WTC11 (cell line): Measurements from ENCODE around the gene PSMF1. TPM values are rescaled to one million over a fixed set of nuclear protein-coding genes. Genes with fewer than 3 reads are reported as not detected.

Source experiments
- ATAC-seq: fragments of 200-7000 bp; cut with Tn5 transposase; 2 replicates; pipeline ENCODE4 v1.10.0; 2021; ENCODE audit warnings: mild to moderate bottlenecking, moderate library complexity
- CTCF ChIA-PET: fragments of 300-600 bp; sonication (Branson Sonifier 250); formaldehyde crosslinking; loops from one replicate; lab custom pipeline; 2021; ENCODE audit warnings: antibody characterized with exemption; lab: Charles Lee
- POLR2A ChIA-PET: fragments of 350-600 bp; sonication (Branson Sonifier 250); formaldehyde crosslinking; loops from one replicate; lab custom pipeline; 2021; ENCODE audit warnings: antibody characterized with exemption; lab: Charles Lee
- DNase-seq: peaks from one replicate; pipeline ENCODE4 v3.0.0; 2021; ENCODE audit warnings: low spot score
- H3K27ac Mint-ChIP-seq: 2 replicates; pipeline ENCODE4 v1.8.0; 2021; ENCODE audit warnings: mixed read lengths
- H3K27me3 Mint-ChIP-seq: 2 replicates; pipeline ENCODE4 v1.8.0; 2021; ENCODE audit warnings: low read depth, mild to moderate bottlenecking, moderate library complexity, mixed read lengths
- H3K36me3 Mint-ChIP-seq: 2 replicates; pipeline ENCODE4 v1.8.0; 2021; ENCODE audit warnings: mixed read lengths
- H3K4me1 Mint-ChIP-seq: 2 replicates; pipeline ENCODE4 v1.8.0; 2022; ENCODE audit warnings: mixed read lengths
- H3K4me3 Mint-ChIP-seq: 2 replicates; pipeline ENCODE4 v1.8.0; 2021; ENCODE audit warnings: mild to moderate bottlenecking, moderate library complexity, mixed read lengths
- H3K9me3 Mint-ChIP-seq: 2 replicates; pipeline ENCODE4 v1.8.0; 2021; ENCODE audit warnings: mixed read lengths
- CREM ChIP-seq: sonication (generic); formaldehyde crosslinking; IDR thresholded peaks from 2 replicates; pipeline ENCODE4 v1.8.1; 2022; ENCODE audit warnings: mild to moderate bottlenecking, missing genetic modification reagents, moderate library complexity
- CTCF ChIP-seq: fragments of 200-600 bp; IDR thresholded peaks from 2 replicates; pipeline ENCODE4 v1.8.0; 2022; ENCODE audit warnings: antibody characterized with exemption
- E2F5 ChIP-seq: sonication (generic); formaldehyde crosslinking; IDR thresholded peaks from 2 replicates; pipeline ENCODE4 v1.8.1; 2022; ENCODE audit warnings: mild to moderate bottlenecking, moderate library complexity, missing genetic modification reagents
- GRHL2 ChIP-seq: fragments of 250-450 bp; sonication (Bioruptor Pico); IDR thresholded peaks from 2 replicates; pipeline ENCODE4 v1.8.0; 2022; ENCODE audit warnings: mild to moderate bottlenecking, moderate library complexity; ENCODE audit not compliant: insufficient replicate concordance, severe bottlenecking
- HMGXB4 ChIP-seq: sonication (generic); formaldehyde crosslinking; IDR thresholded peaks from 2 replicates; pipeline ENCODE4 v1.8.1; 2023; ENCODE audit warnings: mild to moderate bottlenecking, moderate library complexity, missing genetic modification reagents
- IRF2 ChIP-seq: sonication (generic); formaldehyde crosslinking; IDR thresholded peaks from 2 replicates; pipeline ENCODE4 v1.8.0; 2022; ENCODE audit warnings: low read depth, missing genetic modification reagents, borderline replicate concordance
- KAT7 ChIP-seq: sonication (generic); formaldehyde crosslinking; IDR thresholded peaks from 2 replicates; pipeline ENCODE4 v1.8.1; 2023; ENCODE audit warnings: missing genetic modification reagents, mild to moderate bottlenecking, borderline replicate concordance
- MYBL2 ChIP-seq: sonication (generic); formaldehyde crosslinking; IDR thresholded peaks from 2 replicates; pipeline ENCODE4 v1.8.1; 2023; ENCODE audit warnings: mild to moderate bottlenecking, moderate library complexity, missing genetic modification reagents
- NR3C1 ChIP-seq: sonication (generic); formaldehyde crosslinking; conservative IDR thresholded peaks from 2 replicates; pipeline ENCODE4 v1.8.1; 2023; ENCODE audit warnings: low read depth, mild to moderate bottlenecking, missing genetic modification reagents
- OVOL2 ChIP-seq: fragments of 250-450 bp; sonication (Bioruptor Pico); IDR thresholded peaks from 2 replicates; pipeline ENCODE4 v1.9.0; 2021; ENCODE audit warnings: mild to moderate bottlenecking, borderline replicate concordance
- USF1 ChIP-seq: sonication (generic); formaldehyde crosslinking; IDR thresholded peaks from 2 replicates; pipeline ENCODE4 v1.8.0; 2022; ENCODE audit warnings: mild to moderate bottlenecking, missing genetic modification reagents
- ZNF425 ChIP-seq: fragments of 250-450 bp; sonication (Bioruptor Pico); conservative IDR thresholded peaks from 2 replicates; pipeline ENCODE4 v1.9.0; 2021; ENCODE audit warnings: mild to moderate bottlenecking
- total RNA-seq: library from RNA; stranded (reverse); gene quantifications from 3 replicates; pipeline ENCODE4 v1.2.3, GENCODE V29; 2021
- TF ChIP-seq, protein P1 (sequence below): sonication (generic); formaldehyde crosslinking; IDR thresholded peaks from 2 replicates; pipeline ENCODE4 v1.8.0; 2023; ENCODE audit warnings: mild to moderate bottlenecking, missing genetic modification reagents

Gene PSMF1
- total RNA-seq, 1 experiment from 2014 or later = 113 TPM

GRCh38 chr20:1083431-1084080, 34.8 kb upstream of the PSMF1 start:
- no peak for ATAC-seq
- Mint-ChIP-seq H3K9me3 (peaks cover 18% of the 10 kb centered on the region), H3K27me3 (0 out of 2 replicates have a peak, but pooled peaks cover 3% of the 10 kb centered on the region), H3K27ac (no peak overlapping the region), H3K4me1 (peaks cover 8% of the 10 kb centered on the region)
- ChIA-PET POLR2A (no interaction called here), CTCF (interaction anchor here (1.7 kb wide), 1 partner anchor 31 kb away, joined by 6 read pairs; no protein-coding TSS in a partner anchor)
- TF ChIP-seq USF1 (no peak), IRF2 (no peak), CTCF (no peak), GRHL2 (CRISPR knock-in tag) (no peak), ZNF425 (CRISPR knock-in tag) (no peak), OVOL2 (no peak), E2F5 (no peak), CREM (CRISPR knock-in tag) (no peak), HMGXB4 (CRISPR knock-in tag) (no peak), NR3C1 (CRISPR knock-in tag) (no peak), KAT7 (CRISPR knock-in tag) (no peak), MYBL2 (CRISPR knock-in tag) (no peak)
- TF ChIP-seq, protein P1, sequence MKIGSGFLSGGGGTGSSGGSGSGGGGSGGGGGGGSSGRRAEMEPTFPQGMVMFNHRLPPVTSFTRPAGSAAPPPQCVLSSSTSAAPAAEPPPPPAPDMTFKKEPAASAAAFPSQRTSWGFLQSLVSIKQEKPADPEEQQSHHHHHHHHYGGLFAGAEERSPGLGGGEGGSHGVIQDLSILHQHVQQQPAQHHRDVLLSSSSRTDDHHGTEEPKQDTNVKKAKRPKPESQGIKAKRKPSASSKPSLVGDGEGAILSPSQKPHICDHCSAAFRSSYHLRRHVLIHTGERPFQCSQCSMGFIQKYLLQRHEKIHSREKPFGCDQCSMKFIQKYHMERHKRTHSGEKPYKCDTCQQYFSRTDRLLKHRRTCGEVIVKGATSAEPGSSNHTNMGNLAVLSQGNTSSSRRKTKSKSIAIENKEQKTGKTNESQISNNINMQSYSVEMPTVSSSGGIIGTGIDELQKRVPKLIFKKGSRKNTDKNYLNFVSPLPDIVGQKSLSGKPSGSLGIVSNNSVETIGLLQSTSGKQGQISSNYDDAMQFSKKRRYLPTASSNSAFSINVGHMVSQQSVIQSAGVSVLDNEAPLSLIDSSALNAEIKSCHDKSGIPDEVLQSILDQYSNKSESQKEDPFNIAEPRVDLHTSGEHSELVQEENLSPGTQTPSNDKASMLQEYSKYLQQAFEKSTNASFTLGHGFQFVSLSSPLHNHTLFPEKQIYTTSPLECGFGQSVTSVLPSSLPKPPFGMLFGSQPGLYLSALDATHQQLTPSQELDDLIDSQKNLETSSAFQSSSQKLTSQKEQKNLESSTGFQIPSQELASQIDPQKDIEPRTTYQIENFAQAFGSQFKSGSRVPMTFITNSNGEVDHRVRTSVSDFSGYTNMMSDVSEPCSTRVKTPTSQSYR = no peak
- TF ChIP-seq, all 79 proteins: peak for 0
- DNase-seq = no peak
- no peak overlapping the region for H3K4me3 Mint-ChIP-seq
- 0 out of 2 replicates have a peak, but pooled peaks cover 3% of the 10 kb centered on the region for H3K36me3 Mint-ChIP-seq
